Pancreas (tissue), 10 donors: ENCODE results near the gene NT5C3B. TPM values are rescaled to one million over a fixed set of nuclear protein-coding genes. Genes with fewer than 3 reads are reported as not detected.

Experiments used
- ATAC-seq, 4 donors: fragments of 200-7000 bp; cut with Tn5 transposase; one replicate each; pipeline versions ENCODE4 v1.8.0 to v1.9.1; 2020; ENCODE audit warnings: mild to moderate bottlenecking in 4 of 4, moderate library complexity in 4 of 4
- DNase-seq, 6 donors: peaks; one replicate each; pipeline ENCODE4 v3.0.0-alpha.2; 2020
- FAIRE-seq: peaks from 2 replicates; lab custom pipeline; 2012; peaks lifted over from hg19 to GRCh38; lab: Jason Lieb, UNC
- H3K27ac ChIP-seq, 4 donors: fragments of 200-600 bp; sonication (generic); 1 replicate in 3 of 4; 2 replicates in 1 of 4; pipeline versions ENCODE4 v1.5.0 to v1.8.0; 2020
- H3K27me3 ChIP-seq, 4 donors: fragments of 200-600 bp; one replicate each; pipeline ENCODE4 v1.8.0; 2021
- H3K36me3 ChIP-seq, 3 donors: fragments of 200-600 bp; sonication (generic) in 1 of 3; one replicate each; pipeline versions ENCODE4 v1.5.0 to v1.8.0; 2020 to 2021
- H3K4me1 ChIP-seq, 3 donors: fragments of 200-600 bp; one replicate each; pipeline ENCODE4 v1.8.0; 2021
- H3K4me3 ChIP-seq, 4 donors: fragments of 200-600 bp; sonication (generic) in 2 of 4; one replicate each; pipeline versions ENCODE4 v1.5.0 to v1.8.0; 2020 to 2021
- H3K9me3 ChIP-seq, 4 donors: fragments of 200-600 bp; one replicate each; pipeline ENCODE4 v1.8.0; 2021
- WGBS, 2 donors: extraction: QIAGEN DNeasy Blood & Tissue Kit; methylation state at CpG; one replicate each; pipeline ENCODE4 v1.1.7; 2013; 5-methylcytosine and 5-hydroxymethylcytosine counted together
- intact Hi-C, 3 donors: fragments of 100-400 bp; cut with DNase I; formaldehyde crosslinking; loops; one replicate each; pipeline versions ENCODE4 v1.11.1 to v1.14.2; 2022
- polyA plus RNA-seq, 2 donors: library from polyadenylated mRNA; stranded (reverse); fragments of 200-250 nt; gene quantifications; one replicate each; pipeline ENCODE4 v1.2.3, GENCODE V29; 2013
- total RNA-seq, 6 donors: library from RNA; stranded (reverse); fragmentation: NEBNext Ultra II Directional in 4 of 6; extraction: Animal tissue kit (Norgen Biotek cat#: 25700) in 4 of 6; gene quantifications; one replicate each; pipeline versions ENCODE4 v1.2.1 to v1.2.4, GENCODE V29; 2021 to 2023
- TF ChIP-seq, protein P1 (sequence below), 4 donors: fragments of 200-600 bp; sonication (generic) in 3 of 4; IDR thresholded peaks; one replicate each; pipeline versions ENCODE4 v1.5.0 to v1.8.0; 2021; ENCODE audit warnings: antibody characterized with exemption in 4 of 4
- donor health status: healthy with polysubstance abuse.
- donor health status: DM: no; HTN: no; CAD: no; lungs with moderate emphysema.
- donor health status: DM: no; HTN: no; CAD: no.
- donor health status: control.
- donor health status: control.
- donor health status: Bipolar disorder and iron deficiency.
- donor health status: DM: yes; HTN: yes; CAD: no.
- donor health status: DM: no; HTN: no; CAD: no.
- donor health status: DM: no; HTN: no; CAD: no.
- donor health status: DM: yes; HTN: yes; CAD: no.

Gene NT5C3B
- total and polyA plus RNA-seq, 8 donors = 24.2 to 102 (median 28.5) TPM

DNA sequence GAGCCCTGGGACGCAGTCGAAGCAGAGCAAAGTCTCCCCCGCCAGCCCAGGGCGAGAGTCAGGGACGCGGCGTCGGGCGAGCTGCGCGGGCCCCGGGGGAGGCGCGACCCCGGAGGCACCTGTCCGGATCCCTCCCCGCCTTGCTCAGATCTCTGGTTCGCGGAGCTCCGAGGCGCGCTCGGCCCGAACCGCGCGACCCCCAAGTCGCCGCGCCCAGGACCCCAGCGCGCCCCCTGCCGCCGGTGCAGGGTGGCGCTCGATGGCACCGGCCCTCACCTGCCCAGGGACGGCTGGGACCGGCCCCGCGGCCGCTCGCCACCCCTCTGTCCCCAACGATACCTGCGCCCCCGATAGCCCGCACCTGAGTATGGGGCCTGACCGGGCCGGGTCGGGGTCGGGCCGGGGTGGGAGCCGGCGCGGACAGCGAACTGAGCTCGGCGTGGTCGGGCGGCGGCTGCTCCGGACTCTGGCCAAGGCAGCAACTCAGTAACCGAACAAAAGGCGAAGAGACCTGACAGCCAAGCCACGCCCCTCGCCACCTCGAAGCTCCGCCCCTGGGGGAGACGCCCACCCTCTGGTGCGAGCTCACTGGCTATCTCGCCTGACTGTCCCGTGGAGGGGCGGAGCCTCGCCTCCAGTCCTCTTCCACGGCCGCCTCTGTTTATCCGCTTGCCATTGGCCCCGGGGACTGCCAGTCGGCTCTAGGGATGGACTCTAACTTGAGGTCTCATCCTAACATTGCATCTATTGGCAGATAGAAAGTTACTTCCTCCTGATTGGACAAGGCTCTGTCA, 49.6 kb downstream of the NT5C3B start, which contains the start of gene JUP:
Gene JUP, minus strand, starts transcription at position 485 of the 794 bp plus-strand sequence. CDS start 14,857 bp downstream, outside the sequence.
- Histone ChIP-seq H3K4me3 (peak within 1 kb of the TSS; percentile 52 to 88 (median 70)), H3K4me1 (peaks cover 5 to 29% (median 7%) of the 10 kb centered on the region in 3 donors), H3K9me3 (no peaks in the 10 kb centered on the region), H3K27ac (peak within 1 kb of the TSS; percentile 90 to 98 (median 95)), H3K27me3 (no peaks in the 10 kb centered on the region), H3K36me3 (no peaks in the 10 kb centered on the region)
- DNase-seq = peak; percentile 100
- intact Hi-C loops = no loop called here
- peak; percentile 94 for FAIRE-seq
- TF ChIP-seq, protein P1, sequence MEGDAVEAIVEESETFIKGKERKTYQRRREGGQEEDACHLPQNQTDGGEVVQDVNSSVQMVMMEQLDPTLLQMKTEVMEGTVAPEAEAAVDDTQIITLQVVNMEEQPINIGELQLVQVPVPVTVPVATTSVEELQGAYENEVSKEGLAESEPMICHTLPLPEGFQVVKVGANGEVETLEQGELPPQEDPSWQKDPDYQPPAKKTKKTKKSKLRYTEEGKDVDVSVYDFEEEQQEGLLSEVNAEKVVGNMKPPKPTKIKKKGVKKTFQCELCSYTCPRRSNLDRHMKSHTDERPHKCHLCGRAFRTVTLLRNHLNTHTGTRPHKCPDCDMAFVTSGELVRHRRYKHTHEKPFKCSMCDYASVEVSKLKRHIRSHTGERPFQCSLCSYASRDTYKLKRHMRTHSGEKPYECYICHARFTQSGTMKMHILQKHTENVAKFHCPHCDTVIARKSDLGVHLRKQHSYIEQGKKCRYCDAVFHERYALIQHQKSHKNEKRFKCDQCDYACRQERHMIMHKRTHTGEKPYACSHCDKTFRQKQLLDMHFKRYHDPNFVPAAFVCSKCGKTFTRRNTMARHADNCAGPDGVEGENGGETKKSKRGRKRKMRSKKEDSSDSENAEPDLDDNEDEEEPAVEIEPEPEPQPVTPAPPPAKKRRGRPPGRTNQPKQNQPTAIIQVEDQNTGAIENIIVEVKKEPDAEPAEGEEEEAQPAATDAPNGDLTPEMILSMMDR (IDR thresholded peaks at IDR 0.05) = peak; percentile 41 to 83 (median 75)
- peak; percentile 91 to 95 (median 92) for ATAC-seq
- WGBS, 2 donors = 0 to 1% methylated on average over 74 to 79 of the region's 79 CpGs

GRCh38 chr17:41785859-41786226, 50.2 kb downstream of the NT5C3B start:
- Histone ChIP-seq H3K27me3 (no peaks in the 10 kb centered on the region), H3K9me3 (no peaks in the 10 kb centered on the region), H3K27ac (peak overlapping the region; percentile 90 to 98 (median 95)), H3K4me3 (peak overlapping the region; percentile 52 to 88 (median 70)), H3K4me1 (peaks cover 5 to 29% (median 7%) of the 10 kb centered on the region in 3 donors), H3K36me3 (no peaks in the 10 kb centered on the region)
- DNase-seq (peak; percentile 71 to 87 (median 74)), ATAC-seq (peak; percentile 40 to 52 (median 50)), FAIRE-seq (no peak)
- TF ChIP-seq, protein P1 (IDR thresholded peaks at IDR 0.05) = no peak
- intact Hi-C loops = no loop called here
- 1% methylated on average over 17 to 22 of the region's 22 CpGs for WGBS, 2 donors

GRCh38 chr17:41785091-41785858, 50.8 kb downstream of the NT5C3B start:
- intact Hi-C loops = no loop called here
- no peak for ATAC-seq
- H3K9me3 ChIP-seq = no peaks in the 10 kb centered on the region
- no peak for FAIRE-seq
- no peak for DNase-seq
- TF ChIP-seq, protein P1 (IDR thresholded peaks at IDR 0.05) = no peak
- WGBS, 2 donors = 6% methylated on average over 12 to 13 of the region's 13 CpGs
- peaks cover 5 to 29% (median 7%) of the 10 kb centered on the region in 3 donors for H3K4me1 ChIP-seq
- no peaks in the 10 kb centered on the region for H3K36me3 ChIP-seq
- peak overlapping the region; percentile 52 to 88 (median 70) for H3K4me3 ChIP-seq
- no peaks in the 10 kb centered on the region for H3K27me3 ChIP-seq
- H3K27ac ChIP-seq = peak overlapping the region; percentile 90 to 98 (median 95)

DNA sequence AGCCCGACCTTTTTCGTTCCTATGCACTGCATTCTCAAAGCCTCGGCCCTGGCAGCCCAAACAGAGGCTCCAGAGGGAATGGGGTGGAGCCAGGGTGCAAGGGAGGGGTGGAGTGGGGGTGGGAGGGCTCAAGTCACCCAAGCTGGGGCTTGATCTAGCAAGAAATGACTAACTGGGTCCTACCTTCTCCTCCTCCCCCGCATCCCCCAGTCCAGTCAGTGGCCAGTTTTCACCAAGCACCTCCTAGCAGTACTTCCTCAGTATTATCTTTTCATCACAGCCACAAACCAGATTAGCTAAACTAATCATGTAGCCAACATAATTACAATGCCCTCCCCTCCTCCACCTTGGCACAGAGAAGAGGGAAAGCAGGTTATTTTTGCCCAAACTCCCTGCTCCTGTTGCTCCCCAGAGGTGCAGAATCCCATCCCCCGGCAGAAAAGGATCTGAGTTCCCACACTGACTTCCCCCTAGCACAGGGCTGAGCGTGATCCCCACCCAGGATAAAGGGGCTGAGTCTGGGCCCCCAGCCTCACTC, 51.8 kb downstream of the NT5C3B start:
- FAIRE-seq (no peak), ATAC-seq (peak in 3 of 4 donors; percentile 2 to 5 (median 5)), DNase-seq (peak in 2 of 6 donors; percentile 54 to 60)
- H3K36me3 ChIP-seq = no peaks in the 10 kb centered on the region
- no peaks in the 10 kb centered on the region for H3K27me3 ChIP-seq
- WGBS, 2 donors = 26 to 27% methylated on average over 6 of the region's 6 CpGs
- no peaks in the 10 kb centered on the region for H3K9me3 ChIP-seq
- H3K4me3 ChIP-seq = peak overlapping the region in 2 of 4 donors; percentile 75 to 88
- H3K4me1 ChIP-seq = peaks cover 5 to 36% (median 7%) of the 10 kb centered on the region in 3 donors
- intact Hi-C loops = no loop called here
- TF ChIP-seq, protein P1 (IDR thresholded peaks at IDR 0.05) = no peak
- H3K27ac ChIP-seq = peak overlapping the region in 3 of 4 donors; percentile 95 to 98 (median 95)
